HG03442 (cell line): ENCODE data around the gene LIM2.

Experiments used
- ATAC-seq: cut with Tn5 transposase; IDR thresholded peaks from one replicate; pipeline ENCODE4 v1.9.1; 2021; ENCODE audit warnings: mild to moderate bottlenecking, moderate library complexity; ENCODE audit not compliant: unreplicated experiment

LIM2 gene

DNA sequence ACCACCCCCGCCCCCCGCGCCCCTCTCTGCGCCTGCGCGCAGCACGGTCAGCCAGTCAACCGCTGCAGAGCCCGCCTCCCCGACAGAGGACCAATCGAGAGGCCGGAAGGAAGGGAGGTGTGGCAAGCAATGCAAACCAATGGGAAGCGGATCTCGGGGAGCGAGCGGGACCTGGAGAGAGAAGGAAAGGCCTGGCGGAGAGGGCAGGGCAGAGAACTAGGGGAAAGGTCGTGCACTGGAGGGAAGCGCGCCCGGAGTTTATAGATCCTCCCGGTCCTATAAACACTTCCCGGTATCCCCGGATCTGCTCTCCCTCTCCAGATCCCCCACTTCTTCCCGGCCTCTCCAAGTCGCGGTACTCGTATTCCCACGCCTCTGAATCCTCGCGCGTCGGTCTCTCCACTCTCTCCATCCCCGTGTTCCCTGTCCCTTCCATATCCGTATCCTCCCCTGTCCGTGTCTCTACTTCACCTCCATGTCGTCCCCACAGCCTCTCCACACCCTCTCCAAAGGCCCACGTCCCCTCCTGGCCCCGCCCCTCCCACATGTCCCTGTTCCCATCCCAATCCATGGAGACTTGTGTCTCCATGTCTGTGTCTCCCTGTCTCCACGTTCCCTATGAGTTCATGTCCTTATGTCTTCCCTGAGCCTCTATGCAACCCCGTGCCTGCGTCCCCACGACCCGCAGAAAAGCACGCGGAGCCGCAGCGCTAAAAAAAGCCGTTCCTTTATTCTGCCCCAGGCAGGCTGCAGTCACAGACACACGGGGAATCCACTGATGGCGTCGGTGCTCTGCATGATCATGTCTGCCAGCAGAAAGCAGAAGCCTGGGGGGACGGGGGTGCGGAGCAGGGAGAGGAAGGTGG lies 21.2 kb downstream of the LIM2 start:
- ATAC-seq, result peak; percentile 50

DNA sequence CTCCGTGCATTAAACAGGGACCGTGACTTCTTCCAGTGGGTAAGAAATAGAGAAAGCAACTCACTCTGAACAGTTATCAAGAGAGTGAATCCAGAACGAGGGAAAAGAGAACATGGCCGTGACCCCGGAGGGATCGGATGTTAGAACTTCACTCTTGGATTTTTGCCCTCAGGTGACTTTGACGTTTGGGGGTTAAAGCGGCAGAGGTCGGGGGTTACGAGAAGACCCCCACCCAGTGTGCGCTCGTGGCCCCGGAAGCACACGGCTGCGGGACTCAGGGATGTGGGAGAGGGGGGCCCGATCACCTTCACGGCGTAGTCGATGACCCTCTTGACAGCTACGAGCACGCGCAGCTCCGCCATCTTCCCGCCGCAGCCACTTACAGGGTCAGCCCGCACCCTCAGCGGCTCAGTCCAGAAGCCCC lies 21.8 kb downstream of the LIM2 start, which contains the start of gene ETFB:
ETFB (minus strand) TSS at position 424 of the 424 bp plus-strand sequence; CDS start at position 362, 62 bp downstream.
- ATAC-seq, result no peak

DNA sequence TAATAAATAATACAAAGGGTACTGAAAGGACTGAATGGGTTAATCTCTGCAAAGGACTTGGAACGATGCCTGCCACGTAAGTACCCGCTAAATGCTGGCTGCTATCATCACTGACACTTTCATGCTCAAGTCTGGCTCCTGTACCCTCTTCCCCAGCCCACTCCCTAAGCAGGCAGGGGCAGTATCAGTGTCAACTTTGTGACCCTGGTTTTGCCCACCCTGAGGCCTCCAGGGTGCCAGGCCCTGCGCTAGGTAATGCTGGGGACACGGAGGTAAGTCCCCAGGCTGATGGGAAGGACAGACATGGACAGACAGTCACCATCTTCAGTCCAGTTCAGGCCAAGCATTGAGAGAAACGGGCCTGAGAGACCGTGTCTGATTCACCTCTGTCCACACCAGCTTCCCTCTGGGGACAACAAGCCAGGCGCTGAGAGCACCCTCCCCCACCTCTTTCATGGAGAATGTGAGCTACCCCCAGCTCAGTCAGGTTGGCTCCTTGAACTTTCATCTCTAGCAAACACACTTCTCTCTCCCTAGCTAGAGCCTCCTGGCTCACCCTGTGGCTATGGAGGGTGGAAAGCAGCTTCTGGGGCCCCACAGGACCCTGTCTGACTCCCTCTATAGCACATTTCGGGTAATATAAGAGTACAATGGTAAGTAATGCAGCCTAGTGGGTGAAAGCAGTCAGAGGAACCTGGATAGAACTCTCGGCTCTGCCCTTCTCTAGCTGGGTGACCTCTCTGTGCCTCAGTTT lies 22.4 kb downstream of the LIM2 start:
- no peak for ATAC-seq

DNA sequence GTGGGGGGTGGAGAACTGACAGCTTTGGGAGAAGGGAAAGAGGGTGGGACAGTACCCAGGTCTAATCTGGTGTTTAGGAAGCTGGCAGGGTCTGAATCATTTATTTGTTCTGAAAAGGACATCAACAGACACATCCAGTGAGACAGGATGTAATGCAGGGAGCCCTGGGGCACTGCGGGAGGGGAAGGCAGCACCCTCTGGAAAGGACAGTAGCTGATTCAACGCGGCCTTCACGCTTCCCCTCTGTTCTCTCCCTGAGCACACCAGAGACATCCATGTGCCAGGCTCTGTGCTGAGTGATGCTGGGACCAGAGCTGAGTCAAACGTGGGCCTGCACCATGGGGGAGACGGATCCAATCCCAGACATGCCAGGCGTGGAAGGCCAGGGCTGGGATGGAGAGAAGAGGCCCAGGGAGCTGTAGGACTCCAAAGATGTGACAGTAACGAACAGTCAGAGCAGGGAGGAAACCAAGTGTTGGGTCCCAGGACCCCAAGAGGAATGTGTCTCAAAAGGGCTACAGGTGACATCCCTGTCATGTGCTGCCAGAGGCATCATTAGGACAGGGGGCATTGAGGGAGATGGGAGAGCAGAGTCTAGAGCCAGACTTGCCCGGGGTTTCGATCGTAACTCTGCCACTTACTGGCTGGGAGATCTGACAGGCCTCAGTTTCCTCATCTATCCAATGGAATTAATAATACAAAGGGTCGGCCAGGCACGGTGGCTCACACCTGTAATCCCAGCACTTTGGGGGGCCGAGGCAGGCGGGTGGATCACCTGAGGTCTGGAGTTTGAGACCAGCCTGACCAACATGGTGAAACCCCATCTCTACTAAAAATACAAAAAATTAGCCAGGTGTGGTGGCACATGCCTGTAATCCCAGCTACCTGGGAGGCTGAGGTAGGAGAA lies 23.3 kb downstream of the LIM2 start:
- no peak for ATAC-seq

DNA sequence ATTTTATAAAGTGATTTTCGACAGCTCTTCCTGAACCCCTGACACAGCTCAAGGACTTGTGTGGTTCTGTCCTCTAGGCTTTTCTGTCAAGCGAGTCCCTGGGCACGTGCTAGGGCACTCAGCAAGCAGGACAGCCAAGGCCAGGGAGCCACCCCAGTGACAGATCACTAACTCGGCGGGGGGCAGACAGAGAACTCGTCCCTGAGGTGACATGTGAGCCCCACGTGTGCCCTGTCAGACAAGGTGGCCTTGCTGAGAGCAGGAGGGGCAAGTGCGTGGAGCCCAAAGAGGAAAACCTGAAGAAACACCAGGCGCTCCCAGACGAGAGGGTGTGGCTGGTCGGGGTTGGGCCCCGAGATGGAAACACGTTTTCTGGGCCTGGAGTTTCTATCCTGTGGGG lies 26.5 kb downstream of the LIM2 start:
- ATAC-seq, result no peak

DNA sequence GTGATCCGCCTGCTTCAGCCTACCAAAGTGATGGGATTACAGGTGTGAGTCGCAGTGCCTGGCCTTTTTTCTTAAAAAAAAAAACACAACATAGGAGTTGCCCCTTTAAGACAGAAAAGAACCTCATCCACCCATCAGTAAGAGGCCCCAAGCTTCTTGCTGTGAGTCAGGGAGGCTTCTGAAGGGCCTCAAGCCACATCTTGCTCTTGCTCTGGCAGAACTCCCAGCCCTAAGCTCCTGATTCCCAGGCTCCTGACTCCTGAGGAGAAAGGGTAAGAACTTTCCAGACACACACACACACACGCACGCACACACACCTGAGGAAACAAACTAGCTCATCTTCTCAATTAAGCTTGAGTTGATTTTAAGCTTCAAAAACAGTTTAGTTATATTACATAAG lies 28.5 kb downstream of the LIM2 start:
- ATAC-seq, result no peak

DNA sequence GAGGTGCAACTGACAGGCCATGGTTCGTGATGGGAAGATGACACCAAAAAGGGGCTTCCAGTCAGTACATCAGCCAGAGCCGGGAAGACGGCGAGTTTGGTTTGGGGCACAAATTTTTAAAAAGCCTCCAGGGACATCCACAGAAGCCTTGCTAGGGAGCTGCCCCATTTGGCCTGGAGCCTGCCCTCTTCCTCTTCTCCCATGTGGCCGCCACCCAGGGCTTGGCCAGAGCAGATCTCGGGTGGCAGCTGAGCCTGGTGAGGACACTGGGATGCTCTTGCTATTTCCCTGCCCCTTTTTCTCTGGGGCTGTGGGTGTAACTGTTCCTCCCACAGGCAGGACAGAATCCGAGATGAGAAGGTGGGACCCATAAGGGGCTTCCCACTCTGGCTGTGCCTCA lies 29.8 kb downstream of the LIM2 start:
- no peak for ATAC-seq

DNA sequence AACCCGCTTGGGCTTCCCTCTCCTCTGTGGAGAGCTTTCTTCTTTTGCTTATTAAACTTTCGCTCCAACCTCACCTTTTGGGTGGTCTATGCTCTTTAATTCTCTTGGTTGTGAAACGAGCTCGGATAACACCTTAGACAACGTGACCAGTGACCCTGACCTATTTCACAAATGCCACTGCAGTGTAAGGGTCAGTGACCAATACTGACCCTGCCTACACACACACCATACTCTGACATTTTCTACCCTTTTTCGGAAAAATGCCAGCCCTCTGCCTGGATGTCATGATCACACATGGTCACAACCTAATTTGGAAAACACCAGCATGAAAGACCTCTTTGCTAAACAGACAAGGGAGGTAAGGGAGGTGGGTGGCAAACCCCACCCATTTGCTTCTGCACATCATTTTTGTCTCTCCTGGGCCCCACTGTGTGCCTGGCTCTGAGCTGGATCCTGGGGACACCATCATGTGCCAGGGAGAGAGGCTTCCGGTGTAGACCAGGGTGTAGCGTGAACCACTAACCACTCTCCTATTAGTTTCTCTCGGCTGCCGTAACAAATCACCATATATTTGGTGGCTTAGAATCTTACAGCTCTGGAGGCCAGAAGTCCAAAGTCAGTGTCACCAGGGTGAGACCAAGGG lies 31.5 kb downstream of the LIM2 start:
- ATAC-seq, result no peak

DNA sequence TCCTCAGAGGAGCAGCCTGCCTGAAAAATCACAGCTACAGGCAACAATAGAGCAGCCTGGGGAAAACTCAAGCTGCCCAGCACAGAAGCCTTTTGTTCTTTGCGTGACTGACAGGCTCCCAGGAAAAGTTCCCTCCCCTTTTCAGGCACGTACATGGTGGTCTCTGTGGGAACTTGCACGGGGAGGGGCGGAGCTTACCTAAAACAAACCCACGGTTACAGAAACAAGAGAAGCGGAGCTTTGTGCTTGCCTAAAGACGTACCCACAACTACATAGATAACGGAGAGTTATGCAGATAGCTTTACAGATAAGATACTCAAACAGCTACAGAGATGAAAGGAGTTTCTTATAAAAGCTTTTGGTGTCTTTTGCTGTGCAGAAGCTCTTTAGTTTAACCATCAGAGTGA lies 33.0 kb downstream of the LIM2 start:
- no peak for ATAC-seq

DNA sequence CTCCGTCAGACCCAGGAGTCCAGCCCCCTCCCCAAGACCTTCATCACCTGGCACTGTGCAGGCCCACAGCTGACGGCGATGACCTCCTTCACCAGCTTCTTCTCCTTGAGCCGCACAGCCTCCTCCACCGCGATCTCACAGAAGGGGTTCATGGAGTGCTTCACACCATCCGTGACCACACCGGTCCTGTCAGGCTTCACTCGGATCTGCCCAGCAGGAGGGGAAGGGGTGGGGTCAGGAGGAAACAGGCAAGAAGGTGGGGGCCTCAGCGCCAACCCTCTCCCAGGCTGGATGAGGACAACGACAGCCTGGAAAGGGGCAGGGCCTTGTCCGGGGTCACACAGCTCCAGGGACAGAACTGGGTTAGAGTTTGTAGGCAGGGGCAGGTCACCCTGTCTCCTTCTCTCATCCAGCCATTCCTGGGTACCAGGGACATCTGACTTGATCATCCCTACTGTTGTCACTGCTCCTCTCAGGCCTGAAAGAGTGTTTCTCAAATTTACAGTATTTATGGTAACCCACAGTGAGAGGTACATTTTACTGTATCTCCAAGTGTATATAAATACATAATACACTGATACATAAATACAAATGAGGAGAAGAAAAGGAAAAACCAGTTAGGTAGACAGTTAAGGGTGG lies 33.6 kb downstream of the LIM2 start:
- no peak for ATAC-seq

DNA sequence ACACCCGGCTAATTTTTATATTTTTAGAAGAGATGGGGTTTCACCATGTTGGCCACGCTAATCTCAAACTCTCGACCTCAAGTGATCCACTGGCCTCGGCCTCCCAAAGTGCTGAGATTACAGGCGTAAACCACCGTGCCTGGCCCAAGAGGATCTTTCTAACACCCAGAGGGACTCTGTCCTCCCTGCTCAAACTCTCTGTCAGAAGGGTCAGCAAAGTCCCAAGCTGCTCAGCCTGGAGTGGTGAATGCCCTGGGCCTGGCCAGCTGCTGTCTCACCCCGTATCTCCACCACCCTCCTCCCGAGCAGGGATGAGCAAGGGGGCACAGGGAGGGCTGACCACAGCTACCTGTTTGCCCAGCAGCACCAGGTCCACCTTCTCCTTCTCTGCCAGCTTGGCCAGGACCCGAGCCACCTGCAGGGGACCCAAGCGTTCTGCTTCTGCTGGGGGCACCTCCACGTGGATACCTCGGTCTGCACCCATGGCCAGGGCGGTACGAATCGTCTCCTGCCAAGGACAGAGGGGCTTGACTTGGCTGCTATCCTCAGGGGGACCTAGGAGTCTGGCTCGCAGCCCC lies 34.9 kb downstream of the LIM2 start:
- no peak for ATAC-seq

DNA sequence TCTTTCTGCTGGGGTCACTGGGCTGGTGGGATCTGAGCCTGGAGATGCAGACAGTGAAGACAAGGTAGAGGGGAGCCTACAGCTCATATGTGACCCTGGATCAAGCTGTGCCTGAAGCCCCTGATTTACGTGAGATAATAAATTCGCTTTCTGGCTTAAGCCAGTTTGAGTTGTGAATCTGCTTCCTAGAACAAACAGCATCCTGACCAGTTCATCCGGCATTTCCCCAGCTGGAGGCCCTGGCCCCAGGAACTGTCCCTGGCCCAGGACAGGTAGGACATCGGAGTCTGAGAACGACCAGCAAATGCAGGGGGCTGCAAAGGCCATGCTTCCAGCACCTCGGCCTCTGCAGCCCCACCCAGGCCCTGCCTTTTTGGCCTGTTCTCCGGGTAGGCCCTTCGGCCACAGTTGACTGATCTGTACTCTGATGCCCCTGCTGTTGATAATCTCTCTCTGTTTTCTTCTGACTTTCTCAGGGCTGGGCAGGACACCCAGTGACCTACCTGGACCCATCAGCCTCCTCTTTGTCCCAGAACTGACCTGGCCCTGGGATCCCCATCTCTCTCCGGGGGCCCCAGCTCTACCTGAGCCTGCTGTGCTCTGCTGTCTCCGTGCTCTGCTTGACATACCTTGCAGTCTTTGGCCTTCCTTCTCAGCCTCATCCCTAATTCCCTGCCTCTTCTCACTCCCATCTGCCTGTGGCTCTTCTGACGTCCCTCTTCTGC lies 36.3 kb downstream of the LIM2 start:
- no peak for ATAC-seq

DNA sequence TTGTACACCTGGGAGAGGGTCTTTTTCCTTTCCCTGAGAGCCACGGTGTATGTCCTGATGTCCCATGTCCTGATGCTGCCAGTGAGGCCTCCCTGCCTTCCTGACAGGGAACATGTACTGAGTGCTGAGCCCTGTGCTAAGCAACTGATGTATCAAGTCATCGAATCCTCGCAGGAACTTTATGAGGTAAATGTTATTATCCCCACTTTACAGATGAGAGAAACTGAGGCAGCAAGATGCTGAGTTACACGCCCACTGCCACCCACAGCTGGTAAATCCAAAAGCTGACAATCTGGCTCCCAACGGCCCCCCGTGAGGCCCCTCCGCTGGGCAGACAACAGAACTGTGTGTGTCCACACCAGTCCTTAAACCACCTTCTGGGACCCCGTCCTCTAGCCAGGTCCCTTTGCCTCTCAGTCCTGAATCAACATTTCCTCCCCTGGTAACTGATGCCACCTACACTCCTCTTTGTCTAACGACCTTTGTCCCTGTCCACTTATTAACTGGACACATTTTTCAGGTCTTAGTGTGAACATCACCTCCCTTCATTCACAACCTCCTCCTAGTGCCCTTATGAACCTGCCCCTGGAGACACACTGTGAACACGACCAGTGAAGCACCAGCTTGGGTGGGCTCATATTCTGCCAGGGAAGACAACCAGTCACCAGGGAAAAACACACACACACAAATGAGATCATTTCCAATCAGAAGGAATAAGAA lies 40.4 kb downstream of the LIM2 start:
- no peak for ATAC-seq

DNA sequence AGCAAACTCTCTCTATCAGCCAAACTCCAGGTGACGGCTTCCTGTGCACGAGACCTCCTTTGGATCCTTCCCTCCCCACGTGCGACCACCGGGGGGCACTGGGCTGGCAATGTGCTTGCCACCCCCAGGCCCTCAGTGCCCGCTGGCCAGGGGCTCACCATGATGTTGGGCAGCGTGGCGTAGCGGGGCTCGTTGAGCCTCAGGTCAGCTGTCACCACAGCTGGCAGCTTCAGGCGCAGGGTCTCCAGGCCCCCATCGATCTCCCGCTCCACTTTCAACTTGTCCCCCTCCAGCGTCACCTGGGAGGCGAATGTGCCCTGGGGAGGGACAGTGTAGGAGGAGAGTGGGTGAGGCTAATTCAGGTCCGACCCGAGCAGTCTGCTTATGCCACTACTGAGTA lies 41.0 kb downstream of the LIM2 start:
- no peak for ATAC-seq

DNA sequence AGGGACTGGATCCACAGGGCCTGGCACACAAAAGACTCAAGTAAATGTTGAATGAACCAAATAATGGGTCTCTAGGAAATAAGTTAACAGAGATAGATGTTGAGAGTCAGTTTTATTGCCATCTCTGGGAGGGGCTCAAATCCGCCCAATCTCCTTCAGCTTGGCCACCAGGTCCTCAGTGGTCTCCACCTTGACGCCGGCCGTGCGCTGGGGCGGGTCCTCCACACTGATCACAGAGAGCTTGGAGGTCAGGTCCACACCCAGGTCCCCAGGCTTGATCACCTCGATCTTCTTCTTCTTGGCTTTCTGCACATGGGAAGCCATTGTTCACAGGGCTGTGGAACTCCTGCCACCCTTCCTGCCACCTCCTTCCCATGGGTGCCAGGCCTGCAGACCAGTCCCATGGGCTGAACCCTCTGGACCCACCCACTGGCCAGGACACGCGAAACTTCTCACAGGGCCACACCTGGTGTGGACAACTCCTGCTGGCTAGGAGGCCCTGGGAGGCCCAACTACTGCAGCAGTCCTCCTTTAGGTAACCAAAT lies 42.6 kb downstream of the LIM2 start:
- no peak for ATAC-seq

DNA sequence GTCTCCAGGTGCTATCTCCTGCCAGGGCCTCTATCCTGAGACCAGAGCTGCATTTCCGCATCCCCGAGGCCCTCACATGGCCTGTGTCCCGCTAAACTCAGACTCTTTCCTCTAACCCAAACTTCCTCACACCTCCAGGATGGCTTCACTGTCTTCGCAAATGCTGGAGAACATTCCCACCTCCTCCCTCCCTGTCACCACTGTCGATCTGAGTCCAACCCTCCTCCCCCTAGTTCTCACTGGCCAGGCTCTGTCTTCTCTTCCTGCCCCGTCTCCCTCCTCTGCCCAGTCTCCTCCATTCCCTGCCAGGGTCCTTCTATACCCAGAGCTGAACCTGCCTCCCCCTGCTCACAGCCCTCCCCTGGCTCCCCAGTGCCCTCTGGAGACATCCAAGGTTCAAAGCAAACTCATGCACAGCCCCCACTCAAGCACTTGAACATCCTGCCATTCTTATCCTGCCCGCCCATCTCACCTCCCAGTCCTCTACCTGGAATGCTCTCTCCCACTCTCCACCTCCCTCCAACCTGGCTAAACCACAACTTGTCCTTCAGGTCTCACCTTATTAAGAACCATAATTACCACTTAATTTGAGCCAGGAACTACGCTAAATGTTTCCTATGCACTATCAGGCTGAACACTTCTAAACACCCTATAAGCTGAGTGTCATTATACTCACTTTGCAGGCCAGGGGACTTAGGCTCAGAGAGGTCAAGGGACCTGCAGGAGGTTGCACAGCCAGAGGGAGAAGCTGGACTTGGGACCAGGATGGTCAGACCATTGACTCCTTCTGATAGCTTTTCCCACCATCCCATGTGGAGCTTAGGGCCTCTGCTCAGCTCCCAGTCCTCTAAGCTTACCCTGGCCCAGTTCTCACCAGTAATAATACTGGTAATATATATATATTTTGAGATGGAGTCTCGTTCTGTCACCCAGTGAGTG lies 44.9 kb downstream of the LIM2 start:
- ATAC-seq, result no peak

DNA sequence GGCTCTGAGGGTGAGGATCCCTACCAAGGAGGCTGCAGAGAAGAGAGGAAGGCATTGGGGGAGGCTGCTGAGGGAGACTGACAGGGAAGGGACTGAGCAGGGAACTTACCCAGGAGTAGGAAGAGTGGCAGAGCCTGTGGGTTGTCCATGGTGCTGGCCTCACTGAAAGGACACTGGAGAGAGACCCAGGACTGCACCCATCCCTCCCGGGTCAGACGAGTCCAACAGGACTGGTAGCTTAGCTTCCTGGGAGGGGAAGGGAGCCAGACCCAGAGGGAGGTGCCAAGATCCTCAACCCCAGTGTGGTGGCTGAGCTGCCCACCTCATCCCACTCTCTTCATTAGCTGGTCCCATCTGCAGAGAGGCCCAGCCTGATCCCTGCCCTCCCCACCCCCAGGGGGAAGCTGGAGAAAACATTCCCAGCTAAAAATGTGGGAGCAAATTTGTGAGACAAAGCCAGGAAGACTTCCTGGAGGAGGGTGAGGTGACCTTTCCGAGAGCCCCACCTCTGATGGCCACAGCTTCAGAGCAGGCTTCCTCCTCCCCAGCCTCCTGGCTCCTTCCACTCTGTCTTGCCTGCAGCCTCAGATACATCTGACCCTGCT lies 45.7 kb downstream of the LIM2 start, which contains the start of gene VSIG10L:
VSIG10L (minus strand) TSS at position 164 of the 605 bp plus-strand sequence; CDS start at position 149, 15 bp downstream.
- no peak for ATAC-seq
